Activated CD4-positive, alpha-beta T cell treated with anti-CD3 and anti-CD28 coated beads for 1 hour (primary cell): ENCODE measurements around the gene H2BW2.
"Not testable (repeated sequence)": the region's sequence is repeated elsewhere in the genome, so short reads cannot be mapped to it uniquely, and the experiment has no call there.

Source experiments
- DNase-seq: peaks from one replicate; pipeline ENCODE4 v3.0.0-alpha.2; 2020

The H2BW2 gene

DNA sequence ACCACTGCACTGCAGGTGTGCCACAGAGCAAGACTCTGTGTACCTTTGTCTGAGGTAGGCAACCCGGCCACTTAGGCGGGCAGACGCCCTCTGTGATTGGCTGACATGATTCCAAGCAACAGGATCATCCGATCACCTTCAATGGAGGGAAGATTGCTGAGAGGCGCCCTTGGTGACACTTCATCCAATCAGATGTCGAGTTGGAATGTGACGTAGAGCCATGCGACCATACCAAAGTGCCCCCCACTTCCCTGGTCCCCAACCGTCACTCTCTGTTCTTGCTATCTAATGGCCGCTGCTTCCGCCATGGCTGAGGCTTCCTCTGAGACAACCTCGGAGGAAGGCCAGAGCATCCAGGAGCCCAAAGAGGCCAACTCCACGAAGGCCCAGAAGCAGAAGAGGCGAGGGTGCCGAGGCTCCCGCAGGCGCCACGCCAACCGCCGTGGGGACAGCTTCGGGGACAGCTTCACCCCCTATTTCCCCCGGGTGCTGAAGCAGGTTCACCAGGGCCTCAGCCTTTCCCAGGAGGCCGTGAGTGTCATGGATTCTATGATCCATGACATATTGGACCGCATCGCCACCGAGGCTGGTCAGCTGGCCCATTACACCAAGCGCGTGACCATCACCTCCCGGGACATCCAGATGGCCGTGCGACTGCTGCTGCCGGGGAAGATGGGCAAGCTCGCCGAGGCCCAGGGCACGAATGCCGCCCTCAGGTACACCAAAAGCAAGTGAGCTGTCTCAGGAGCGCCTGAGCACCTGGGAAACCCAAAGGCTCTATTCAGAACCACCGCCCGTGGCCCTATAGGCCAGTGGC, at the start of gene H2BW2:
Gene H2BW2 (plus strand): TSS at position 268 of the 817 bp plus-strand sequence. CDS start 39 bp downstream, at position 307.
- no peak for DNase-seq

DNA sequence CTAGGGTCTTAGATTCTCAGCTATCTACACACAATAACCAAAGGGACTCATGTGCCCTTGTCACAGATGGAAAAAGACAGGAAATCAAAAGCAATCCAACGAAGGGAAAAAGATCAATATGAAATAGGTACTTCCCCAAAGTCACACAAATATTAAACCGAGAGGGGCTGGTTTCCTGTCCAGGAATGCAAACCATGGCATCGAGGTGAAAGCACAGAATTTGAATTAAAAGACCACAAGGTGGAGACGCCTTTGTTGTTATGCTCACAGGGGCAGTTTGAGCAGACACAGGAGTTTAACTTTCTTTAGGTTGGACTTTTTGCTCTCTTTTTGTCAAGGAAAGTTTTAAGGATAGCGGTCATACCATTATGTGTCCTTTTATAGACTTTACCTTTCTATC, 40.5 kb upstream of the H2BW2 start:
- no peak for DNase-seq

DNA sequence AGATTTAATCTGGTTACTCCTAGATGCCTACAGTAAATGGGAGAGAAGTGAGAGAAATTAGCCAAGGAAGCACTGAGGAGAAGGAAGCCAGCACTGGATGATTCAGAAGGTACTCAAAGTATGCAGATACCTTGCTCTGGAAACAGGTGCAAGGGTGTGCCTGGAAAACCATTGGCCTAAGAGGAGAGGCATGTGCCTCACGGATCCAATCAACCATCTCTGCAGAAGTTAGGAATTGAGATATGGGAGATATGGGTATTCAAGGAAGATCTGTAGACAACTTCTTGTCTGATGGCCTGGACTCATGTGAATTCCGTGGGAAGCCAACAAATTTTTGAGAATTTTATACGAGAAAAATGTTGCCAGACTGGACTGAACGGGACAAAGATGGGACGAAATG, 30.9 kb upstream of the H2BW2 start:
- DNase-seq: no peak

DNA sequence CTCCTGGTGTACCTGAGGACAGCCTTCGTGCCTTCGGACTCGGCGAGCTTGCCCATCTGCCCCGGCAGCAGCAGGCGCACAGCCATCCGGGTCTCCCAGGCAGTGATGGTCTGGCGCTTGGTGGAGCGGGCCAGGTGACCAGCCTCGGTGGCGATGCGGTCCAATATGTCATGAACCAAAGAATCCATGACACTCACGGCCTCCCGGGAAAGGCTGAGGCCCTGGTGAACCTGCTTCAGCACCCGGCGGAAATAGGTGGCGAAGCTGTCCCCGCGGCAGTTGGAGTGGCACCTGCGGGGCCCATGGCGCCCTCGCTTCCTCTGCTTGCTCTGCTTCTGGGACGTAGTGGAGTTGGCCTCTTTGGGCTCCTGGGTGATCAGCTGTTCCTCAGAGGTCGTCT, 26.6 kb upstream of the H2BW2 start:
- DNase-seq: no peak

DNA sequence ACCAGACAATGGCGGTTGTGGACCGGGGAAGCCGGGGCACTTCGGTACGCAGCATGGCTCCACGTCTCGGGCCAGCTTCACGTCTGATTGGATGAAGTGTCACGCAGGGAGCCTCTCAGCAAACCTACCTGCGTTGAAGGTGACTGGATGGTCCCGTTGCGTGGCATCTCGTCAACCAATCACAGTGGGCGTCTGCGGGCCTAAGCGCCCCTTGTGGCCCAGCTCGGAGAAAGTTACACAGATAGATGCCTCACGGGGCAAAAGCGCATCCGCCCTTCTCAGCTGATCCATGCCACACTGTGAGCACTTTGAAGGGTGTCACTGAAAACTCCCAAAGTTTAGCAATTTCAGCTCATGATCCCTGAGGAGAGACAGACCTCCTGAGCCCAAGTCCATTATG, 26.1 kb upstream of the H2BW2 start, which contains the start of gene H2BW1:
Gene H2BW1 (minus strand): TSS at position 103 of the 400 bp plus-strand sequence. CDS start 132 bp downstream, outside the sequence.
- no peak for DNase-seq

DNA sequence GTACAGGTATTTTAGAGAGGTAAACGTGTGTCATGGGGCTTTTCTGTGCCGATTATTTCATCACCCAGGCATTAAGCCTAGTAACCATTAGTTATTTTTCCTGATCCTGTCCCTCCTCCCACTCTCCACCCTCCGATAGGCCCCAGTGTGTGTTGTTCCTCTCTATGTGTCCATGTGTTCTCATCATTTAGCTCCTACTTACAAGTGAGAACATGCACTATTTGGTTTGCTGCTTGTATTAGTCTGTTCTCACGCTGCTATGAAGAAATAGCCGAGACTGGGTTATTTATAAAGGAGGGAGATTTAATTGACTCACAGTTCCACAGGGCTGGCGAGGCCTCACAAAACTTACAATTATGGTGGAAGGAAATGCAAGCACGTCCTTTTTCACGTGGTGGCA, 24.2 kb upstream of the H2BW2 start:
- not testable (repeated sequence) for DNase-seq

DNA sequence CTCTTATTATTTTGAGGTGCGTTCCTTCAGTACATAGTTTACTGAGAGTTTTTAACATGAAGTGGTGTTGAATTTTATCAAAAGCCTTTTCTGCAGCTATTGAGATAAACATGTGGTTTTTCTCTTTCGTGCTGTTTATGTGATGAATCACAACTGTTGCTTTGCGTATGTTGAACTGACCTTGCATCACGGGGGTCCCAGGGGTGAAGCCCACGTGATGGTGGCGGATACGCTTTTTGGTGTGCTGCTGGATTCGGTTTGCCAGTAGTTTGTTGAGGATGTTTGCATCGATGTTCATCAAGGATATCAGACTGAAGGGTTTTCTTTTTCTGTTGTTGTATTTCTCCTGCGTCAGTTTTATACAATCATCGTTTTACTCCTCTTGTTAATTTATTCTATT, 21.6 kb upstream of the H2BW2 start:
- DNase-seq: no peak

DNA sequence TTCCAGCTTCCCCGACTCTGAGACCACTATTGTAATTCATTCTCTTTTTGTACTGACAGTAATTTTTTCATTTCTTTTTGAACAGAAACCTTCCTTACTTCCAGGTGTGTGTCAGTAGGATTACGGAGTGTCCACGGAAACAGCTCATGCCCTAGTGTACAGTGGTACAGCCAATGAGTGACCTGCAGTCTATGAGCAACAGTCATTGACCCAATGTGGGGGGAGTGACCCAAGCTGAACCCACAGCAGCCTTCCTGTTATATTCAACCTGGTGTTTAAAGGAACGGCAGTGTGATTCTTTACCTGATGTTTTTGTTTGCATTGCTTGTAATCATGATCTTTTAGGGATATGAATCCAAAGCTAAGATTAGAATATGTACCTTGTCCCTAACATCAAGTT, 1.2 kb downstream of the H2BW2 start:
- no peak for DNase-seq

DNA sequence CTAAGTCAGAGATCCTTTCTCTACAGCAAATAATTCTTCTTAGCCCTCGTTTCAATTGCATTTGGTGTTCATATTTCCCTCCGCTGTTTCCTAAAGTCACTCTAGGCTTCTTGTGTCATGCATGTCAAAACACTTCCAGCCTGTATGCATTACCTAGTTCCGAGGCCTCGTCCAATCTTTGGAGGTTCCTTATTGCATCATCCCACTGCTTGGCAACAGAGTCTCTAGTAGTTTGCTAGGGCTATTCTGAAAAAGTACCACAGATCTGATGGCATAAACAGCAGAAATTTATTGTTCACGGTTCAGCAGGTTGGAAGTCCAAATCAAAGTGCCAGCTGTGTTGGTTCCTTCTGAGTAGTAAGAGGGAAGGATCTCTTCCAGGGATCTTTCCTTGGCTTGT, 5.9 kb downstream of the H2BW2 start:
- DNase-seq: no peak

DNA sequence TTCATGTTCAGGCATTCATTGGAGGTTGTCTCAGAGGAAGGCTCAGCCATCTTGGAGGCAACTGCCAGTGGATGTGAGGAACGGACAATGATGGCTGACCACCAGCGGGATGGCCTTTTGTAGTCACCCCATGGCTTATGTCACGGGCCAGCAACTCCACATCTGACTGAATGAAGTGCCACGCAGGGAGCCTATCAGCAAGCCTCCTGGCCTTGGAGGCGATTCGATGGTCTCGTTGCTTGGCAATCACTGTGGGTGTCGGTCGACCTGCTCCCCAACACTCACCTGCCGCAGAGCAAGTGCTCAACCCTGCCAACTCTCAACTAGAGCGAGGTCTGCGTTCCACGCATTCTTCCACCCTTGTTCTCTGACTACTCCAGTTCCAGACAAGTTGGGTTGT, 7.4 kb downstream of the H2BW2 start:
- no peak for DNase-seq

DNA sequence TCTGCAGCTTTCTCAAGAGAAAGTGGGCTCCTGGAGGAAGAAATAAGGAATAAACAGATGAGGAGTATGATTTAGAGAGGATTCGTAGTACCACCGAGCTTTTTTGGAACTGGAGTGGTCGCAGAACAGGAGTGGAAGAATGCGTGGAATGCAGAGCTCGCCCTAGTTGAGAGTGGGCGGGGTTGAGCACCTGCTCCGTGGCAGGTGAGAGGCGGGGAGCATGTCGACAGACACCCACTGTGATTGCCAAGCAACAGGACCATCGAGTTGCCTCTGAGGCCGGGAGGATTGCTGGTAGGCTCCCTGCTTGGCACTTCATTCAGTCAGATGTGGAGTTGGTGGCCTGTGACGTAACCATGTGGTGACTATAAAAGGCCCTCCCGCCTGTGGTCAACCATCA, 15.2 kb downstream of the H2BW2 start:
- DNase-seq: not testable (repeated sequence)

DNA sequence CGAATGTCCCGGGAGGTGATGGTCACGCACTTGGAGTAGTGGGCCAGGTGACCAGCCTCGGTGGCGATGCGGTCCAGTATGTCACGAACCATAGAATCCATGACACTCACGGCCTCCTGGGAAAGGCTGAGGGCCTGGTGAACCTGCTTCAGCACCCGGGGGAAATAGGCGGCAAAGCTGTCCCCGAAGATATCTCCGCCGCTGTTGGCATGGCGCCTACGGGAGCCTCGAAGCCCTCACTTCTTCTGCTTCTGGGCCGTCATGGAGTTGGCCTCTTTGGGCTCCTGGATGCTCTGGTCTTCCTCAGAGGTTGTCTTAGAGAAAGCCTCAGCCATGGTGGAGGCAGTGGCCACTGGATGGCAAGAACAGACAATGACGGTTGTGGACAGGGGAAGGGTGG, 22.9 kb downstream of the H2BW2 start:
- DNase-seq: not testable (repeated sequence)

DNA sequence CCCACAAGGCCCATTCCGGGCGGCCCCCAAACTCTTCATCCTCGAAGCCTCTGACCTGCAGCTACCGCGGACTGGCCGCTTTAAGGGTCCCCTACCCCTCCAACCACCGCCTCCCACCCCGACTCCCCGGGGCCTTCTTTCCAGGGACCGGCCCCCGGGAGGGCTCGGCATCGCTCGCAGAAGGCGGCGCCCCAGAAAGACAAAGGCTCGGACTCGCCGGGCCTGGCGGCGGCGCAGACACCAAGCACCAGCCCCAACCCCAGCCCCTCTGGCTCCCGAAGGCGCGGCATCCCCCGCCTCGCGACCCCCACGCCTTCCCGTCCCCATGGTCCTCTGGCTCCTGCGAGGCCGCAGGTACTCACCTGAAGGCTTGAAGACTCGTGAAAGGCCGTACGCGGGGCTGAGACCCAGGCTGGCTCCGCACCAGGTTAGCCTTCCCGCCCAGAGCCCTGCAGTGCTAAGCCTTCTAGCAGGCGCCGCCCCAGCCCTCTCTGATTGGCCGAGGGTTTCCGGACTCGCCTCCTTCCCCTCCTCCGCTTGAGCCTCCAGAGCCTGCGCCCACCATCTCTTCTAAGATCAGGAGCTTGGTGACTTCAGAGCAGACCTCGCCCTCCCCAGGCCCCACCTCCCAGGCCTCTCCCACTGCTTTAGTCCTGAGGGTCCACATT, 36.2 kb downstream of the H2BW2 start, which contains the start of gene TMSB15C:
Gene TMSB15C (minus strand): TSS at position 459 of the 668 bp plus-strand sequence.
- not testable (repeated sequence) for DNase-seq

DNA sequence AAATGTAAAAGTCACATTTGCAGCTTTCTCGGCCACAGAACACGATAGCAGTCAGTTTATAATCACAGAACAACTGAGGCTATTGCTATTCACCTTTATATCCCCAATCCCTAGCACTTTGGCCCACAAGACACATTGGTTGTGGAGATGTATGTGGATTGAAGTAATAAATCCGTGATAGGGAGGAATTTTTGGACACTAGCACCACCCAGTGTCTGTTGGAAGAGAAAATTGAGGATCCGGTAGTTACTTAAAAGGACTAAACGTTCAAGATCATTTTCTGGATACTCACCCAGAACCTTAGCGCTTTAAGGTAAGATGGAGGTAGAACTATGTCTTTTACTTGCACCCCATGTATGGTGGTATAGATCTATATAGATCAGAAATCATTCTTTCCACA, 38.1 kb downstream of the H2BW2 start:
- not testable (repeated sequence) for DNase-seq

DNA sequence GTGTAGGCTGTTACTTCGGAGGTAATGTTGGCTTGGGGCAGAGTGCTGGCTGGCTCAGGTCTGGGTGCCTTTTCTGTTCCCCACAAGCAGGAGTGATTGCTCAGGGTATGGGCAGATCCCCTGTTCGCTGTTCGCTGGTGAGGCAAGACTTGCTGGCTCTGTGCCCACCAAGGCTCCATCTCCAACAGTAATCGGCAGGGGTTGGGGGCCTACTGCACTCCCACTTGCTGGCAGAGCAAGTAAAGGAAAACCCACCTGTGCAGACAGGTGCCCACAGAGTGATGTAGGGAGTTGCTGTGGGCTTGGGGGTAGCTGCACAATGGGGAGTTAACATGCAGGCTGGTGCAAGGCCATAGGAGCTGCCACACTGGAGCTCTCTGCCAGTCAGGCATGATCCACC, 44.3 kb downstream of the H2BW2 start:
- DNase-seq: no peak

DNA sequence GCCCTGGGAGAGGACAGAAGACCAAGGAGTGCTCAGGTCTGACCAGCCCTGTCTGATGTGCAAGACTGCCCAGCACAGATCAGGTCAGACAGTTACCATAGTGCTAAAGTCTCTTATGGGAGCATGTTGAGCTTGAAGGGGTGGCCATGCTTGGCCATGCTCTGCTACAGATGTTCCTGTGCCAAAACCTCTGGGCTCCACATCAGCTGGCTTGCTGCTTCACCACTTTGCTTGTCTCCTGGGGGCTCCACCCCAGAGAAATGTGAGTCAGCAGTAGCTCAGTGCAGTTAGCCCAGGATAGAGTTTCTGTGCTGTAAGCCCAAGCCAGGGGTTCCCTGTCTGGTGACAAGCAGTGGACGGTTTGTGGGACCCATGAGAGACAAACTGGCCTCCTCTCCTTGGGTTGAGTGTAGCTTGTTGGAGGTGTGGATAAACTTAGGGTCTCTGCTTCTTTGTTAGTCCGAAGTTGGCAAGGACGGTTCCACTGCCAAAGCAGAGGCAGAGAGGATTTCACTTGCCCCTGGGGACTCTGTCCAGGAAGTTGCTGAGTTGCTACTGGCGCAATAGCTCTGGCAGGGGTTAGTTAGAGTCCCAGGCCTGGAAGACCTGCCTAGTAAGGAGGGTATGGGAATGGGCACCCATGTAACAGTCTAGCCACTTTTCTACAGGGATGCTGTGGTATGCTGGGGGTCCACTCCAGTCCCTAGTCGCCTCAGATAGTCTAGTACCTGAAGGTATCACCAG, 45.0 kb downstream of the H2BW2 start:
- DNase-seq: no peak

DNA sequence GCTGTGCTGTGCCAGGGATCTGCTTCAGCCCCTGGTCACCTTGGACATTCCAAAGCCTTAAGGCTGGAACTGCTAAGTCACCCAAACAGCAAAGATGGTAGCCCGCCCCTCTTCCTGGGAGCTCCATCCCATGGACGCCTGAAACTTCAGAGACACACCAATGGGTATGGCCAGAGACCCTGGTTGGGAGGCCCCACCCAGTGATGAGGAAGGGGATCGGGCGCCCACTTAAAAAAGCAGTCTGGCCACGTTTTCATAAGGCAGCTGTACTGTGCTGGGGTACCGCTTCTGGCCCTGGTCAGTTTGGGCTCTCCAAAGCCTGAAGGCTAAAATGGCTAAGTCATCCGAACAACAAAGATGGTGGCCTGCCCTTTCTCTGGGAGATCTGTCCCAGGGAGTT, 45.7 kb downstream of the H2BW2 start:
- DNase-seq: no peak

DNA sequence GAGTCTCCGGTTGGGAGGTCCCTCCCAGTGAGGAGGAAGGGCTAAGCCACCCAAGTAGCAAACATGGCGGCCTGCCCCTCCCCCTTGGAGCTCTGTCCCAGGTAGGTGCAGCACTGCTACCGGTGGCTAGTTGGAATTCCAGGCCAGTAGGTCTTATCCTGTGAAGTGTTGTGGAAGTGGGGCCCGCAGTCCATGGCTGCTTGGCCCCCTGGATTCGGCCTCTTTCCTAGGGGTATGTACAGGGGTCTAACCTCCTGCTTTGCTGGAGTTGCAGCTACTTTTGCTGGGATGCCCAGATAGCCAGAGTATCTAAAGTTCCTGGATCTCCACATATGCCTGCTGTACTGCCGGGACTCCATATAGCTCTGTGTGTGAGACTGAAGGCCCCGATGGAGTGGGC, 46.2 kb downstream of the H2BW2 start:
- no peak for DNase-seq
